Astrocyte (in vitro differentiated cells and primary cell): ENCODE measurements around the gene OVCA2. TPM values are rescaled to one million over a fixed set of nuclear protein-coding genes. Genes with fewer than 3 reads are reported as not detected.

Source experiments
- DNase-seq: peaks from one replicate; pipeline ENCODE4 v3.0.0-alpha.2; 2010; ENCODE audit warnings: low read depth
- FAIRE-seq: peaks from 2 replicates; lab custom pipeline; 2011; peaks lifted over from hg19 to GRCh38; lab: Jason Lieb, UNC
- H2AFZ ChIP-seq: 2 replicates; pipeline ENCODE4 v1.6.0; 2012; ENCODE audit warnings: low read depth, low read length, inconsistent platforms
- H3K27ac ChIP-seq: 2 replicates; pipeline ENCODE4 v1.5.1; 2011; ENCODE audit warnings: low read depth, low read length, inconsistent platforms
- H3K27me3 ChIP-seq: 2 replicates; pipeline ENCODE4 v1.6.0; 2011; ENCODE audit warnings: low read length, inconsistent platforms; ENCODE audit not compliant: insufficient read depth
- H3K36me3 ChIP-seq: 2 replicates; pipeline ENCODE4 v1.5.1; 2011; ENCODE audit warnings: low read length, inconsistent platforms; ENCODE audit not compliant: insufficient read depth
- H3K4me1 ChIP-seq: 2 replicates; pipeline ENCODE4 v1.5.1; 2011; ENCODE audit warnings: low read length, inconsistent platforms; ENCODE audit not compliant: insufficient read depth
- H3K4me2 ChIP-seq: 2 replicates; pipeline ENCODE4 v1.6.0; 2012; ENCODE audit warnings: low read length, inconsistent platforms
- H3K4me3 ChIP-seq: 2 replicates; pipeline ENCODE4 v1.5.1; 2011; ENCODE audit warnings: low read depth, mild to moderate bottlenecking, low read length, inconsistent platforms; ENCODE audit not compliant: insufficient read depth
- H3K79me2 ChIP-seq: 2 replicates; pipeline ENCODE4 v1.6.0; 2012; ENCODE audit warnings: mild to moderate bottlenecking, low read length, inconsistent platforms; ENCODE audit not compliant: insufficient read depth
- H3K9ac ChIP-seq: 2 replicates; pipeline ENCODE4 v1.6.0; 2012; ENCODE audit warnings: mild to moderate bottlenecking, low read length, inconsistent platforms
- H3K9me3 ChIP-seq: 2 replicates; pipeline ENCODE4 v1.5.1; 2012; ENCODE audit warnings: low read depth, mild to moderate bottlenecking, low read length, inconsistent platforms; ENCODE audit not compliant: insufficient read depth
- H4K20me1 ChIP-seq: 2 replicates; pipeline ENCODE4 v1.6.0; 2012; ENCODE audit warnings: low read length, inconsistent platforms; ENCODE audit not compliant: insufficient read depth
- H3K27ac Mint-ChIP-seq: one replicate; pipeline ENCODE4 v1.8.0; 2021; ENCODE audit warnings: mild to moderate bottlenecking, mixed read lengths; ENCODE audit not compliant: unreplicated experiment
- H3K27me3 Mint-ChIP-seq: one replicate; pipeline ENCODE4 v1.8.0; 2021; ENCODE audit warnings: low read depth, mixed read lengths; ENCODE audit not compliant: unreplicated experiment
- H3K36me3 Mint-ChIP-seq: one replicate; pipeline ENCODE4 v1.8.0; 2021; ENCODE audit warnings: low read depth, mixed read lengths; ENCODE audit not compliant: unreplicated experiment
- H3K4me1 Mint-ChIP-seq: one replicate; pipeline ENCODE4 v1.8.0; 2021; ENCODE audit warnings: low read depth, mixed read lengths; ENCODE audit not compliant: unreplicated experiment
- H3K4me3 Mint-ChIP-seq: one replicate; pipeline ENCODE4 v1.8.0; 2021; ENCODE audit warnings: mild to moderate bottlenecking, moderate library complexity, mixed read lengths; ENCODE audit not compliant: unreplicated experiment
- H3K9me3 Mint-ChIP-seq: one replicate; pipeline ENCODE4 v1.8.0; 2021; ENCODE audit warnings: mild to moderate bottlenecking, mixed read lengths; ENCODE audit not compliant: unreplicated experiment
- CTCF ChIP-seq: IDR thresholded peaks from 2 replicates; pipeline ENCODE4 v1.5.1; 2011; ENCODE audit warnings: low read depth, mild to moderate bottlenecking, inconsistent platforms, low read length, moderate library complexity; ENCODE audit not compliant: insufficient read depth
- EZH2 ChIP-seq: IDR thresholded peaks from 2 replicates; pipeline ENCODE4 v1.6.1; 2012; ENCODE audit warnings: mild to moderate bottlenecking, low read length, inconsistent platforms; ENCODE audit not compliant: insufficient read depth
- total RNA-seq: library from RNA; stranded (reverse); gene quantifications from 2 replicates; pipeline ENCODE4 v1.2.1, GENCODE V29; 2021

OVCA2 gene
- total RNA-seq, 1 donor from 2014 or later = 36.8 TPM

- H3K4me1 ChIP-seq = peaks cover 13% of the 10 kb centered on the region
- no peak overlapping the region for H3K27ac Mint-ChIP-seq
- H3K9me3 Mint-ChIP-seq = no peaks in the 10 kb centered on the region
- no peak overlapping the region for H3K9ac ChIP-seq
- no peak overlapping the region for H3K4me3 Mint-ChIP-seq
- no peak for FAIRE-seq
- H3K27ac ChIP-seq = no peak overlapping the region
- H3K36me3 Mint-ChIP-seq = no peaks in the 10 kb centered on the region
- H3K79me2 ChIP-seq = no peaks in the 10 kb centered on the region
- peaks cover 68% of the 10 kb centered on the region for H3K27me3 ChIP-seq
- no peaks in the 10 kb centered on the region for H3K4me1 Mint-ChIP-seq
- H3K4me2 ChIP-seq = no peak overlapping the region
- H3K9me3 ChIP-seq = no peaks in the 10 kb centered on the region
- TF ChIP-seq EZH2 (no peak), CTCF (no peak)
- H3K4me3 ChIP-seq = no peak overlapping the region
- no peaks in the 10 kb centered on the region for H4K20me1 ChIP-seq
- DNase-seq = no peak
- no peak overlapping the region for H2AFZ ChIP-seq
- H3K36me3 ChIP-seq = no peaks in the 10 kb centered on the region
- H3K27me3 Mint-ChIP-seq = peaks cover 61% of the 10 kb centered on the region
Observed at GRCh38 chr17:2020721-2021120, 21.1 kb upstream of the OVCA2 start.

- H3K27me3 Mint-ChIP-seq = peaks cover 58% of the 10 kb centered on the region
- H4K20me1 ChIP-seq = no peaks in the 10 kb centered on the region
- H3K27me3 ChIP-seq = peaks cover 62% of the 10 kb centered on the region
Observed at GRCh38 chr17:2022647-2023240, 19.1 kb upstream of the OVCA2 start.

GRCh38 chr17:2023256-2023655, 18.6 kb upstream of the OVCA2 start:
- DNase-seq = no peak
- Histone ChIP-seq H3K4me3 (no peak overlapping the region), H3K27ac (no peak overlapping the region), H3K9me3 (no peaks in the 10 kb centered on the region), H3K4me2 (no peak overlapping the region), H4K20me1 (no peaks in the 10 kb centered on the region), H3K27me3 (peaks cover 57% of the 10 kb centered on the region), H2AFZ (no peak overlapping the region), H3K9ac (no peak overlapping the region), H3K36me3 (no peaks in the 10 kb centered on the region), H3K79me2 (no peaks in the 10 kb centered on the region), H3K4me1 (peaks cover 16% of the 10 kb centered on the region)
- FAIRE-seq = no peak
- Mint-ChIP-seq H3K27me3 (peaks cover 58% of the 10 kb centered on the region), H3K9me3 (peaks cover 3% of the 10 kb centered on the region), H3K4me1 (no peaks in the 10 kb centered on the region), H3K27ac (no peak overlapping the region), H3K36me3 (no peaks in the 10 kb centered on the region), H3K4me3 (no peak overlapping the region)
- TF ChIP-seq EZH2 = no peak
- no peak for TF ChIP-seq CTCF

More at GRCh38 chr17:2022647-2023240, 19.1 kb upstream of the OVCA2 start:
- Mint-ChIP-seq H3K36me3 (no peaks in the 10 kb centered on the region), H3K27ac (no peak overlapping the region), H3K4me3 (no peak overlapping the region), H3K4me1 (no peaks in the 10 kb centered on the region), H3K9me3 (peaks cover 3% of the 10 kb centered on the region)
- no peak overlapping the region for H3K4me2 ChIP-seq
- no peak for TF ChIP-seq EZH2
- DNase-seq (no peak), FAIRE-seq (no peak)
- H3K9ac ChIP-seq = no peak overlapping the region
- no peak overlapping the region for H2AFZ ChIP-seq
- no peak overlapping the region for H3K4me3 ChIP-seq
- no peaks in the 10 kb centered on the region for H3K36me3 ChIP-seq
- H3K27ac ChIP-seq = no peak overlapping the region
- no peaks in the 10 kb centered on the region for H3K9me3 ChIP-seq
- H3K4me1 ChIP-seq = peaks cover 16% of the 10 kb centered on the region
- H3K79me2 ChIP-seq = no peaks in the 10 kb centered on the region
